ENCODE measurements around the gene FKBP3.
A peak's percentile ranks its signal among the peaks of the same experiment; 100 is the strongest.

The FKBP3 gene

DNA sequence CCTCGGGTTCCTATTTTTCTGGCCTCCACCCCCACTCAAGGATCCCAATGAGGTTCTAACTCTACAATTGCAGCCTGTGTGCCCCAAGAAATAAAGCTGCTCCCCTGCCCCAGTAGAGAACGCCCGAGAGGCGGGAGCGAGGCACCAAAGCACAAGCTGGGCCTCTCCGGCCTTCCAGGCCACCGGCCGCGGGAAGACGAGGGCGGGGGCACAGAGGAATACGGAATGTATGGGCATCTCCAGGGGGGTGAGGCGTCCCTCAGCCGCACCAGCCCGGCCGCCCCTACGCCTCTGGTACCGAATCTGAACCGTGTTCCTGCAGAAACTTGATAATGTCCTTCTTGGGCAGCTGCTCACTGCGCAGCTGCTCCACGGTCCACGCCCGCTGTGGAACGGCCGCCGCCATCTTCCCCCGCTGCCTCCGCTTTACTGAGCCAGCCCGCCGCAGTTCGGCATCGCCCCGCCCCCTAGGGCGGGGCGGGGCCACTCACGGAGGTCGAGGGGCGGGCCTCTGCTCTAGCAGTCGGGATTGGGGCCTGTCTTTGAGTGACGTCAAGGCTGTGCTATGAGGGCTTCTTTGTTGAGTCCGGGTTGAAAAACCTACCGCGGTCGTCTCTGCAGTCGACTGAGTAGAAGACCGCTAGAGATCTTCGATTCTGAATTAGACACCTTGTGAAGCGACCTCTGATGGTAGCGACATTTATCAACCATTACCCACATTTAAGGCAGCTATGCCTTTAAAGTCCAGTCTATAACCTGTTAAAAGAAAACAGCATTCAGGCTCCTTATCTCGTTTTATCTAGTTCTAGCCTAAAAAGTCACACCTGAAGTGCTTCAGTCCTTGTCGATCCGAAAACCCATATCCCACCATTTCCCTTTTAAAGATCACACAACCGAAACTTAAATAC, at the start of gene FKBP3:
TSS of gene FKBP3 (minus strand) at position 431 of the 908 bp plus-strand sequence. CDS start at position 406, 25 bp downstream.
- peak; percentile 99 for DNase-seq

DNA sequence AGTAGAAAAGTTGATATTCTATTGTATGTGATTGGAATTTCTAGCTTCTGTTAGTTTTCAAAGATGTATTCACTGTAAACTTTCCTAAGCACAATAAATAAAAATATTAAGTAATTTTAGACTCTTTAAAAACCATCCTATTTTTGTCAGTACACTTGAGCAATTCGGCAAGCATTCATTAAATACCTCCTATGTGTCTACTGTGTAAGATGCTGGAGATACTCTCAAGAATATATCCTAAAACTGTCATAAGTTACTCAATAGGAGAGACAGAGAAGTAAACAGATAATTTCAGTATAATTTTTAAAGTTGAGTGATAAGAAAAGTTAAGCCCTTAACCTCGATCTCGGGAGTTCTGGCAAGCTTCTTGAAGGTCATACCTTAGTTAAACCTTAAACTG, 47.5 kb upstream of the FKBP3 start:
- no peak for DNase-seq

DNA sequence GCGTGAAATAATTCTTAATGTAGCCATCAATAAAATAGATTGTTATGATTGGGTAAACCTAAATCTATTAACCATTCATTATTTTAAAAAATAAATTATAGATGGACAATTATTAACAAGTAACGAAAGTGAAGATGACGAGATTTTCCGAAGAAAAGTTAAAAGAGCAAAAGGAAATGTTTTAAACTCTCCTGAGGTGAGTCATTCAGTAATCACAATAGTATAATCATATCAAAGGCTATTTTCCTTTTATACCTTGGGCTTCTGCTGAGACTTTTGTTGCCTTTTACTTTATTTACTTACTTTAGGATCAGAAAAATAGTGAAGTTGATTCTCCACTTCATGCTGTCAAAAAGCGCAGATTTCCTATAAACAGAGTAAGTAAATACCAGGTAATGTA, 47.0 kb upstream of the FKBP3 start:
- DNase-seq: no peak

DNA sequence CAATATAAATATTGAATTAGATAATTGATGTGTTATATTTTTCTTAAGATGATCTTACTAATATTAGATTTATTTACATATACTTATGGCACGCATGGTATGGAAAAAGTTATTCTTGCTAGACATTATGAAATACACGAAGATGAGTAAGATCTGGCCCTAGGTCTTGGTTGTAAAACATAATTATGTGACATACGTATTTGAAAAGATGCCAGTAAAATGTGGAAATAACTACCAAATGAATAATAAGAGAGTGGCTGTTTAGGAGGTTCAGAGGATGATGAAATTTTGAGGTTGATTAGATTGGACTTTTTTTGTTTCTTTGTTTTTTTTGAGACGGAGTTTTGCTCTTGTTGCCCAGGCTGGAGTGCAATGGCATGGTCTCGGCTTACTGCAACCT, 42.8 kb upstream of the FKBP3 start:
- peak; percentile 12 to 69 (median 58) for DNase-seq

DNA sequence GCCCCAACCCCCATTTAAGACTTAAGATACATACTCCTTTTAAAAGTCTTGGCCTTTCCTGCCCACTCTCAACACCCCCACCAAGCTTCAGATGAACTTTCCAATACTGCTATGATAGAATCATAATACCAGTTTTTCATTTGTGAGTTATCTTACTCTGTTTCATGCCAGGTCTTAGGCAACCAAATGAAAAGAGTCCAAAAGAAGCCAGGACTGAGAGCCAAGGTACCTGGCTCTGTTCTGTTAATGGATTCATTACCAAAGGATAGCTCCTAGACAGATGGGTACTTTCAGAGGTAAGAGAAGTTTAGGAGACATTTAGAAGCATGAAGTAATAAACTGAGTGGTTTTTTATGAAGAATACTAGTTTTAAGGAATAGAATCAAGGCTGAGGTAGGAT, 35.6 kb upstream of the FKBP3 start:
- DNase-seq: no peak

DNA sequence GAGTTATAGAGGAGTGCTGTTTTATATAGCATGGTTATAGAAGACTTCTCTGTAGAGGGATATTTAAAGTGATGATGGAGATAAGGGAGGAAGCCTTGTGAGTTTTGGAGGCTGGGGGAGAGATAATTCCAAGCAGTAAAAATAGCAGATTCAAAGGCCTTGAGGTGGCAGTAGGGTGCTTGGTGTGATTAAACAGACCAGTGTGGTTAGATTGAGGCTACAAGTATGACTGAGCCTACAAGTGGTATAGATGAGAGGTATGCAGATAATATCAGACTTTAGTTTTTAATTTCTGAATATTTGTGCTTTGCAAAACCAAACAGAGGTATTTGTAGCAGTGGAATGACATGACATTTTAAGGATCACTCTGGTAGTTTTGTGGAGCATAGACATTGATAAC, 21.8 kb upstream of the FKBP3 start:
- DNase-seq: no peak

DNA sequence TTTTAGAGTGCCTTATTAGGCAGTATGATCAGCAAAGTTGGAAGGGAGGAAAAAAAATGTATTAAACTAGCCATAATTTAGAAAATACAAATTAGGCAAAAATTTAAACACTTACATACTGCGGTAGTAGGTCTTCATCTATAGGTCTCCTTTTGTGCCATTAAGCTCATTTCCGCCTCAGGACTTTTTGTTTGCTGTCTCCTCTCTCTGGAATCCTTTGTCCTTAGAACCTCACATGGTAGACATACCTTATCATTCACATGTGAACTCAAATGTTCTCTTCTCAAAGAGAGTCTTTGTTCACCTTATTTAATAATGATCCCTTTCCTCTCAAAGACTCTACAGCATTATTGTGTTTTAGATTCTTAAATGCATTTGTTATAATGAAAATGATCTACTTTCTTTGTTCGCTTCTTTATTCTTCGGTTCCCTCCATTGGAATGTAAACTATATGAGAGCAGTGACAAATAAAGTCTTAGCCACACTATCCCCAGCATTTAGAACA, 16.2 kb upstream of the FKBP3 start:
- DNase-seq: no peak

DNA sequence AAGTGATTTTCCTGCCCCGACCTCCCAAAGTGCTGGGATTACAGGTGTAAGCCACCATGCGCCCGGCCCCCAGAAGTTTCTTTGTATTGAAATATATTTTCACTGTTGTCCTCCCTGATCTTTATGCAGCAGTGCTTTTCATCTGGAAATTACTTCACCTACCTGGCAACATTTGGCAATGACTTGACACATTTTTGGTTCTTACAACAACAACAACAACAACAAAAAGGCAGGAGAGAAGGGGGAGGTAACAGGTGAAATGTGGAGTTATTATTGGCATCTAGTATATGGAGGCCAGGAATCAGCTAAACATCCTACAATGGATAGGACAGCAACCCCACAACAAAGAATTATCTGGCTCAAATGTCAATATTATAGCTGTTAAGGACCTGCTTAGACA, 15.3 kb upstream of the FKBP3 start:
- DNase-seq: no peak

DNA sequence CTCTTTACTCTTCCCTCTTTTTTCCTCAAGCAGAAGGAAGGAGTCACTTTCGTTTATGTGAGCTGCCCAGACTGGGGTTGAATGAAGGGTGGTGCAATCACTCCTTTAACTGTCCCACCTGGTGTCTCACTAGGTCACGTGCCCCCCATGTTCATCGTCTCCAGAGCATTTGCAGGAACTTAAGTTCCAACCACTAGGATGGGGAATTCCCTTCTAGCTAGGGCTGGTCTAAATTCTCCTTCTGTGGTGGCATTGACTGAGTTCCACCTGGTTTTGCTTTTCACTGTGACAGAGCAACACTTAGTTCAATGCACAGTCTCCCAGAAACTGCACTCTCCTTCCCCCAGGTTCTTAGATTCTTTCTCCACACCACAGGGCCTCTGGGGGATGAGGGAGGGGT, 10.9 kb upstream of the FKBP3 start:
- no peak for DNase-seq

DNA sequence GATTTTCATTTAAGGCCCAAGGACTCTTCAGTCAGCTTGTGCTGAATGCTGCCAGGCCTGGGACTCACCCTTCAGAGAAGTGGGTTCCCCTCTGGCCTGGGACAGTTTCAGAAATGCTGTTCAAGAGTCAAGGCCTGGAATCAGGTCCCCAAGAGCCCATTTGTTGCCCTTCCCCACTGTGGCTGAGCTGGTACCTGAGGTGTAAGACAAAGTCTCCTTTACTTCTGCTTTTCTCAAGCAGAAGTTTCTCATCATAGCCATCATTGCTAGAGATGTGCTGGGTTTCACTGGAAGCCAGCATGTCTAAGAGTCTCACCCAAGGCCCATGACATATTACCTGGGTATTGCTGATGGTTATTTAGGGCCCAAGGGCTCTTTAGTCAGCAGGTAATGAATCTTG, 10.4 kb upstream of the FKBP3 start:
- DNase-seq: no peak

DNA sequence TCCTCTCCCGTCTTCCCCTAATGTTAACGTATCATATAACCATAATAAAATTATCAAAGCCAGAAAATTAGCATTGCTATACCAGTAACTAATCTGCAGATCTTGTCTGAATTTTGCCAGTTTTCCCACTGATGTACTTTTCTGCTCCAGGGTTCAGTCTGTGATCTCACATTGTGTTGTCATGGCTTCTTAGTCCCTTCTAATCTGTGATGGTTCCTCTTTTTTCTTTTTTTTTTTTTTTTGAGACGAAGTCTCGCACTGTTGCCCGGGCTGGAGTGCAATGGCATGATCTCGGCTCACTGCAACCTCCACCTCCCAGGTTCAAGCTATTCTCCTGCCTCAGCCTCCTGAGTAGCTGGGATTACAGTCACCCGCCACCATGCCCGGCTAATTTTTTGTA, 7.8 kb upstream of the FKBP3 start:
- peak; percentile 10 to 42 (median 28) for DNase-seq

DNA sequence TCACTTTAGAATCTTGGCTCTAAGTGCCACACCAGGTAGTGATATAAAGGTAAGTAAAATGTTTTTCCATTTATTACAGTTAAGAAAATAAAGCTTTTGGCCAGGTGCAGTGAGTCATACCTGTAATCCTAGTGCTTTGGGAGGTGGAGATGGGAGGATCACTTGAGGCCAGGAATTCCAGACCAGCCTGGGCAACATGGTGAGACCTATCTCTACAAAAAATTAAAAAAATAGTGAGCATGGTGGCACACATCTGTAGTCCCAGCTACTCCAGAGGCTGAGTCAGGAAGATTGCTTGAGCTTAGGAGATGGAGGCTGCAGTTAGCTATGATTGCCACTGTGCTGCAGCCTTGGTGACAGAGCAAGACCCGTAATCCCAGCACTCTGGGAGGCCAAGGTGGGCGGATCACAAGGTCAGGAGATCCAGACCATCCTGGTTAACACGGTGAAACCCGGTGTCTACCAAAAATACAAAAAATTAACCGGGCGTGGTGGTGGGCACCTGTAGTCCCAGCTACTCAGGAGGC, 6.4 kb upstream of the FKBP3 start:
- DNase-seq: no peak

DNA sequence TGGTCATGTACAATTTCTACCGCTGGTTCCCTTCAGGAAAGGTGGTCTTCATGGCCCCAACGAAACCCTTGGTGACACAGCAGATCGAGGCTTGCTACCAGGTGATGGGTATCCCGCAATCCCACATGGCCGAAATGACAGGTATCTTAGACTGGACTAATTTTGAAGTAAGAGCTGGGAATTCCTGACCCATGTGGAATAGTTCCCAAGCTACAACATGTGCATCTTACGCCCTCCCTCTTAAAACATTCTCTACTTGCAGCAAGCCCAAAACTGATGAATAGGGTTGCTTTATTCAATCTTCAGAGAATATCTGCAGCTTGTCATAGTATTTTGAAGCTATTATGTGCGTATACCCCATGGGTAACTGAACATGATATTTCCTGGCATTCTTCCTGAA, 2.1 kb upstream of the FKBP3 start:
- DNase-seq: no peak

DNA sequence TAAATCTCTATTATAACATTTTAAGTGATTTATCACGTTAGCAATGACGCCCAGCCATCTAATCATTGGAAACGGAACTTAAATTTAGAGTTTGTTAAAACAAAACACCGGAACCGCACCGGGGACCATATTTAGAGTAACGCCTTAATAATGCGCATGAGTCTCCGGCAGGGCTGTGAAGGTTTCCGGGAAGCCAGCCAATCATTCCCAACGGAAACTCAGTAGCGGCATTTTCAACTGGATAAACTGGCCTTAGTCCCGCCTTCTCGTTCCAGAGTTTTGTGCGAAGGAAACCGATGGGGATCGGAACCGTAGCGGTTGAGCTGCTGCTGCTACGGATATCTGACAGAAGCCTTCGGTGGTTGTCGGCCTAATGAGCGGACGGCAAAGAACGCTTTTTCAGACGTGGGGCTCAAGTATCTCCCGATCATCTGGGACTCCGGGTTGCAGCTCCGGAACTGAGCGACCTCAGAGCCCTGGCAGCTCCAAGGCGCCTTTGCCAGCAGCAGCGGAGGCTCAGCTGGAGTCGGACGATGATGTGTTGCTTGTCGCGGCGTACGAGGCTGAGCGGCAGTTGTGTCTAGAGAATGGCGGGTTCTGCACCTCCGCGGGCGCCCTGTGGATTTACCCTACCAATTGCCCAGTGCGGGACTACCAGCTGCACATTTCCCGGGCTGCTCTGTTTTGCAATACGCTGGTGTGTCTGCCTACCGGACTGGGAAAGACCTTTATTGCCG, 1.5 kb upstream of the FKBP3 start, which contains the start of gene FANCM:
TSS of gene FANCM (plus strand) at position 272 of the 737 bp plus-strand sequence. CDS start at position 374, 102 bp downstream.
- peak; percentile 96 to 99 (median 98) for DNase-seq

DNA sequence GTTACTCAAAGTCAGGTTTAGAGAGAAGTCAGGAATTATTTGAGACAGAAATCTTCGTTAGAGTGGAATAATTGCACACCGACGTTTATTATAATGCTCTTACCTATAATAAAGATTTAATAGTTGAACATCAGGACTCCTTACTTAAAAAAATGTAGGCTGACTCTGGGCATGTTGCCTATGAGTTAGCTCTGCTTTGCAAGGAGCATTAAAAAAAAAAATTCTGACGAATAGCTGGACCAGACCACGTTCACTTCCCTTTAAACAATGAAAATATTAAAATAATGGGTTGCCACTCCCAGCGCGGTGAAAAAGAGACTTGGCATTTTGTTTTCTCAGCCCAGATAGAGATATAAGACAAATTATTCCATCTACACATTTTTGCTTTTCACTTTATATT, 875 bp upstream of the FKBP3 start:
- peak; percentile 15 to 52 (median 38) for DNase-seq

DNA sequence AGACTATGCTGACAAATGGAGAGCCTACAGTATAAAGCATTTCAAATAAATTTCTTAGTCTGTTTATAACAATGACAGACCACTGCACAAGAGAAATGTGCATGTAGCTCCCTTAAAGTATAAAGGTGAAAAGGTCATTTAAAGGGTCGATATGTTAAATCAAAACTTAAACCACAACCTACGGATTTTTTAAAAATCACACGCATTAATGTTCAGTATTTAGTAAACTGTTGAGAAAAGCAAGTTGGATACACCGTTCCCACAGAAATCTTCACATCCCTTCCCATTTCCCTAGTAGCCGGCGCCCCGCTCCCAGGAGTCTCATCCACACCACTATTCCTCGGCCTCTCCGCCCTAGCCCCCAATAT, 614 bp downstream of the FKBP3 start:
- no peak for DNase-seq

DNA sequence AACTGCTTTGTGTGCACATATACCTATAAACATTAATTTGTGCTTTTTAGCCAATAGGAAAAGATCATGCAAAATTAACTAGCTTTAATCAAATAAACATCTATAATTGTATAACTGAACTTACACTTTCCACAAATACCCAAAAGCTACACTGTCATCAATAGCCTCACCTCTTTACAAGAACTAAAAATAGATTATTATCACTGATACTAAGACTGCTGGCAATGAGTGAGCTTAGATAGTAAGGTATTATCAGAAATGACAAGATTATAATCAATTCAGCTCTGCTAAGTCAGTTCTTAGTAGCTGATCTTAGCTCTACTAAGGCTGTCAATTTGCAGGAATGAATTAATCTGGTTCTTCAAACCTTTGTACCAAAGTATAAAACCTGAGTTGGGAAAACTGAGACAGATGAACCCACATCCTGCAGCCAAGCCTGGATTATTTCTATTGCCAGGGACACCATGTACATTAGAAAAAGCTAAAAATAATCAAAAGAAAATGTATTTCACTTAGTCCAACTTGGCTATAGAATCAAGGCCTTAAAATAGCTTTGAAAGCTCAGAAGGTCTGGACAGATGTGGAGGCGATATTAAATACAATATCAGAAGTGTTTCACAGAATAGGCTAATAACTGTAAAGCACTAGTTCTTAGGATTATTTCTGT, 5.2 kb downstream of the FKBP3 start:
- no peak for DNase-seq

DNA sequence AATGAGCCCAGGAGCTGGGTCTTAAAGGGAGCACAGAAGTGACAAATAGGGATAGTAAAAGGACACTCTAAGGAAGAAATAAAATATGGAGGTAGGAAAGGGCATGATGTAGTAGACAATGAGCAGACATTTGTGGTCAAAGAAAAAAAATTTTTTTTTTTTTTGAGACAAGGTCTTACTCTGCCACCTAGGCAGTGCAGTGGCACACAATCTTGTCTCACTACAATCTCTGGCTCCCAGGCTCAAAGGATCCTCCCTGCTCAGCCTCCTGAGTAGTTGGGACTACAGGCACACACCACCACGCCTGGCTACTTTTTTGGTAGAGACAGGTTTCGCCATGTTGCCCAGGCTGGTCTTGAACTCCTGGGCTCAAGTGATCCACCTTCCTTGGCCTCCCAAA, 8.5 kb downstream of the FKBP3 start:
- DNase-seq: no peak

DNA sequence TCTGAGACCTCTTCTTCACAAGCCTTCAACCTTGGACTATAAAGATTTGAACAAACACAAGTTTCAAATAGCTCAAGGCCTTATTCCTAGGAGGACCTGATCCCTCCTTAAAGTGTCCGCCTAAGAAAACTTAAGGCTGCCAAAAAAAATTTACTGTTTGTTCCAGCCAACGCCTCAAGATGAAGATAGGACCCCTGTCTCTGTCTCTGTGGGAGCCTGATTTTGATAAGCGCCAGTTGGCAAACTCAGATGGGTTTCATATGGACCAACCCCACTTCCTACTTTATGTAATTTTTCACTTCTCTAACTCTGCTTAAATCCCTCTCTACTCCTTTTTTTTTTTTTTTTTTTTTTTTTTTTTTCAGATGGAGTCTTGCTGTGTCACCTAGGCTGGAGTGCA, 11.0 kb downstream of the FKBP3 start:
- no peak for DNase-seq

DNA sequence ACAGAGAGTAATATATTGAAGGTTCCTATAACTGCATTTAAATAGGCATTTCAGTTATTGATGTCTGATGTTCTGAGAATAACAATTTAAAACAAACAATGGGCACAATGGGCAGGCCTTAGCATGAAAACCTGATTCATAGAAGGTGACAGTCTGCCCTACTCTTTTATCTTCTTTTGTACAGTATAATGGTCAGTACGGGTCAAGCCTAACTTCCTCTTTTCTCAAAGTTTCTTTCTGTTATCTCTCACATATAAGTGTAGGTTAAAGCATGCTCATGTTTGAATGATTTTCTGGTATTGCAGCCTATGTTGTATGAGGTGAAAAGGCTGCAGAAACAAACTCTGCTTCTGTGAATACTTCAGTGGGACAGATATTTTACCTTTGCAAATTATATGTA, 14.2 kb downstream of the FKBP3 start:
- DNase-seq: no peak

DNA sequence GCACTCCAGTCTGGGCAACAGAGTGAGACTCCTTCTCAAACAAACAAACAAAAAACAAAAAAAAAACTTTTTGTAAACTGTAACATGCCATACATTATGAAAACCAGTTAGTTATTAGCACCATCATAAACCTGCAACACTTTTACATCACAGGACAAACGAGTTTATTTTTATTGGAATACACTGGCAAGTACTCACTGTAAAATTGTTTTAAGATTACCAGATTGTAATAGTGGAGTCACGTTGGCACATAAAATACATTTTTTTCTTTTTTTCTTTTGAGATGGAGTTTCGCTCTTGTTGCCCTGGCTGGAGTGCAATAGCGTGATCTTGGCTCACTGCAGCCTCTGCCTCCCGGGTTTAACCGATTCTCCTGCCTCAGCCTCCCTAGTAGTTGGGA, 15.7 kb downstream of the FKBP3 start:
- no peak for DNase-seq

DNA sequence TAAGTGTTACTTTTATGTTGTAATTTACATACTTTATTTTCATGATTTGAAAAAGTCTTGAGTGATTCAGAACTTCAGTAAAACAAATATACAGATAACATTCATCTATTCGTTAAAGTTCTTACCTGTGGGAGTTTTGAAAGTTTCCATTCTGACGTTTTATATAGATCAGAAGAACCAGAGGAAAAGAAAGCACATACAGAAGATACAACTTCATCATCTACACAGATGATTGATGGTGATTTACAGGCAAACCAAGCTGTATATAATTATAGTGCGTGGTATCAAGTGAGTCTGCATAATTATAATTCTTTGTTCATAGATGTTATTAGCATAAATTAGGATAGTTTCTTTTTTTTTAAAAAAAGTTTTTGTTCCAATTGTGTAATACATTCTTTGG, 20.0 kb downstream of the FKBP3 start:
- no peak for DNase-seq
